Glomerular visceral epithelial cell (primary cell): Measurements from ENCODE around the gene SAP30L.
A peak's percentile ranks its signal among the peaks of the same experiment; 100 is the strongest.

ENCODE experiments used
- DNase-seq: peaks from one replicate; pipeline ENCODE4 v3.0.0-alpha.2; 2016; ENCODE audit errors: extremely low spot score

SAP30L gene

GRCh38 chr5:154464438-154464837 is 18.6 kb downstream of the SAP30L start:
- DNase-seq: no peak

GRCh38 chr5:154465169-154465568 is 19.4 kb downstream of the SAP30L start:
- DNase-seq: no peak

- DNase-seq: no peak
Measured at GRCh38 chr5:154466147-154466546, 20.4 kb downstream of the SAP30L start.

- peak; percentile 33 for DNase-seq
Measured at GRCh38 chr5:154466671-154467070, 20.9 kb downstream of the SAP30L start.

- peak; percentile 72 for DNase-seq
Measured at GRCh38 chr5:154467655-154468354, 22.0 kb downstream of the SAP30L start.

- DNase-seq: no peak
Measured at GRCh38 chr5:154470137-154470536, 24.3 kb downstream of the SAP30L start.

- no peak for DNase-seq
Measured at GRCh38 chr5:154470947-154471870, 25.4 kb downstream of the SAP30L start.

GRCh38 chr5:154472871-154473580 is 27.2 kb downstream of the SAP30L start:
- no peak for DNase-seq

- DNase-seq: no peak
Measured at GRCh38 chr5:154473581-154474283, 27.9 kb downstream of the SAP30L start.

- no peak for DNase-seq
Measured at GRCh38 chr5:154474396-154475334, 28.9 kb downstream of the SAP30L start.

- no peak for DNase-seq
Measured at GRCh38 chr5:154475591-154476353, 30.0 kb downstream of the SAP30L start.

GRCh38 chr5:154476354-154477205 is 30.8 kb downstream of the SAP30L start:
- DNase-seq: no peak

- peak; percentile 22 for DNase-seq
Measured at GRCh38 chr5:154477382-154478223, 31.8 kb downstream of the SAP30L start.

GRCh38 chr5:154478224-154478565 is 32.4 kb downstream of the SAP30L start, which contains the start of gene HAND1:
HAND1 (minus strand) TSS chr5:154478227; CDS start chr5:154478008, 219 bp downstream.
- no peak for DNase-seq

- no peak for DNase-seq
Measured at GRCh38 chr5:154478752-154479159, 33.0 kb downstream of the SAP30L start.

- no peak for DNase-seq
Measured at GRCh38 chr5:154479160-154479943, 33.6 kb downstream of the SAP30L start.
